K562 (cell line): ENCODE measurements around the gene ARL3. TPM values are rescaled to one million over a fixed set of nuclear protein-coding genes. Genes with fewer than 3 reads are reported as not detected.

Source experiments
- ATAC-seq: fragments of 200-7000 bp; cut with Tn5 transposase; 3 replicates; pipeline ENCODE4 v1.9.1; 2020; ENCODE audit warnings: moderate library complexity
- BruUV-seq: library from RNA; stranded (reverse); fragments of 400-500 nt; replicated peaks from 2 replicates; lab custom pipeline; 2021; lab: Mats Ljungman, UMichigan
- CTCF ChIA-PET: fragments of 300-600 bp; formaldehyde crosslinking; extraction: SDS; loops from one replicate; lab custom pipeline; 2021; ENCODE audit warnings: low intra/inter-chr PET ratio; lab: Yijun Ruan, JAX
- POLR2A ChIA-PET: fragments of 300-600, 350-650 bp; sonication (Branson Sonifier 250); formaldehyde crosslinking; extraction: SDS; loops from one replicate; lab custom pipeline; 2021; ENCODE audit warnings: antibody characterized with exemption, inconsistent platforms; lab: Yijun Ruan, JAX
- DNase-seq, 4 experiments: peaks; one replicate each; pipeline versions ENCODE4 v3.0.0 to v3.0.0-alpha.2; 2011 to 2018; ENCODE audit warnings: low spot score in 3 of 4, mixed read lengths in 3 of 4; ENCODE audit errors: extremely low read depth in 1 of 4
- FAIRE-seq: peaks from 2 replicates; lab custom pipeline; 2011; peaks lifted over from hg19 to GRCh38; lab: Jason Lieb, UNC
- H2AFZ ChIP-seq: 2 replicates; pipeline ENCODE4 v1.6.0; 2011; ENCODE audit warnings: low read depth, low read length, control low read depth, inconsistent platforms
- H3K27ac ChIP-seq: fragments of 200-600 bp; 3 replicates; pipeline ENCODE4 v1.8.0; 2011; ENCODE audit warnings: low read depth, mild to moderate bottlenecking, control low read depth, inconsistent platforms, low read length, moderate library complexity, mixed read lengths; ENCODE audit errors: extremely low read depth
- H3K27me3 ChIP-seq, 2 experiments: fragments of 300-600 bp in 1 of 2; 2 replicates in 1 of 2; 3 replicates in 1 of 2; pipeline versions ENCODE4 v1.6.0 to v1.8.0; 2011; ENCODE audit warnings: inconsistent platforms in 2 of 2, low read length in 2 of 2, mild to moderate bottlenecking in 1 of 2, mixed read lengths in 1 of 2, moderate library complexity in 1 of 2; ENCODE audit not compliant: control insufficient read depth in 2 of 2, insufficient read depth in 2 of 2
- H3K36me3 ChIP-seq: fragments of 300-600 bp; 3 replicates; pipeline ENCODE4 v1.8.0; 2011; ENCODE audit warnings: mild to moderate bottlenecking, low read length, inconsistent platforms; ENCODE audit not compliant: control insufficient read depth, insufficient read depth
- H3K4me1 ChIP-seq, 2 experiments: fragments of 200-600 bp in 1 of 2; replicated peaks in 1 of 2; 2 replicates in 1 of 2; 3 replicates in 1 of 2; pipeline versions ENCODE4 v1.5.1 to v1.8.0; 2011; ENCODE audit warnings: inconsistent platforms in 2 of 2, low read length in 2 of 2, mild to moderate bottlenecking in 1 of 2, mixed read lengths in 1 of 2, moderate library complexity in 1 of 2; ENCODE audit not compliant: control insufficient read depth in 2 of 2, insufficient read depth in 2 of 2
- H3K4me2 ChIP-seq: 2 replicates; pipeline ENCODE4 v1.6.1; 2011; ENCODE audit warnings: low read length, control low read depth, inconsistent platforms, mixed read lengths; ENCODE audit not compliant: insufficient read depth
- H3K4me3 ChIP-seq: fragments of 200-600 bp; sonication (generic), shearing (Covaris generic); 2 replicates; pipeline ENCODE4 v1.5.1; 2016; ENCODE audit warnings: control low read depth, inconsistent platforms
- H3K79me2 ChIP-seq: fragments of 200-600 bp; 3 replicates; pipeline ENCODE4 v1.8.0; 2011; ENCODE audit warnings: low read length, inconsistent platforms; ENCODE audit not compliant: control insufficient read depth, insufficient read depth
- H3K9ac ChIP-seq, 2 experiments: 2 replicates each; pipeline versions ENCODE4 v1.6.0 to v1.6.1; 2011; ENCODE audit warnings: low read depth in 2 of 2, low read length in 2 of 2, control low read depth in 1 of 2, inconsistent platforms in 1 of 2, mild to moderate bottlenecking in 1 of 2, mixed read lengths in 1 of 2; ENCODE audit not compliant: insufficient read depth in 1 of 2
- H3K9me1 ChIP-seq: one replicate; pipeline ENCODE4 v1.6.0; 2011; ENCODE audit warnings: inconsistent platforms, mild to moderate bottlenecking, low read length, moderate library complexity; ENCODE audit not compliant: control insufficient read depth, insufficient read depth
- H3K9me3 ChIP-seq: replicated peaks from 2 replicates; pipeline ENCODE4 v1.5.1; 2011; ENCODE audit warnings: low read depth, low read length, inconsistent platforms; ENCODE audit not compliant: control insufficient read depth, insufficient read depth
- H4K20me1 ChIP-seq: replicated peaks from 2 replicates; pipeline ENCODE4 v1.6.1; 2011; ENCODE audit warnings: low read length, inconsistent platforms, mixed read lengths; ENCODE audit not compliant: control insufficient read depth, insufficient read depth
- CREM ChIP-seq: IDR thresholded peaks from 2 replicates; pipeline ENCODE4 v1.6.1; 2014; ENCODE audit warnings: antibody characterized with exemption, low read depth
- NR2C1 ChIP-seq, 2 experiments: fragments of 450-650 bp; IDR thresholded peaks; 2 replicates each; pipeline ENCODE4 v1.6.1; 2017; ENCODE audit warnings: mild to moderate bottlenecking in 2 of 2, antibody characterized with exemption in 1 of 2, inconsistent platforms in 1 of 2, missing compliant biosample characterization in 1 of 2, missing genetic modification characterization in 1 of 2
- ZNF75A ChIP-seq: fragments of 450-650 bp; formaldehyde crosslinking; IDR thresholded peaks from 2 replicates; pipeline ENCODE4 v1.4.0; 2020; ENCODE audit warnings: mild to moderate bottlenecking
- WGBS: fragments of 100-300 bp; shearing (Covaris generic); methylation state at CpG from one replicate; pipeline ENCODE4 v1.1.6; 2016; ENCODE audit warnings: low coverage, mixed read lengths; ENCODE audit not compliant: insufficient coverage; ENCODE audit errors: missing lambda C conversion rate; 5-methylcytosine and 5-hydroxymethylcytosine counted together
- in situ Hi-C: fragments of 300-500 bp; cut with MboI; formaldehyde crosslinking; loops from 4 replicates; pipeline ENCODE4 v1.15.0; 2018; ENCODE audit warnings: inconsistent platforms, mixed read lengths
- intact Hi-C: fragments of 100-400 bp; cut with micrococcal nuclease; formaldehyde crosslinking; loops from 2 replicates; pipeline ENCODE4 v1.14.2; 2022
- polyA plus RNA-seq, 8 experiments: library from polyadenylated mRNA; depleted of rRNA in 4 of 8; stranded (reverse) in 5 of 8; unstranded in 3 of 8; fragments of >200 nt; fragmentation: Nextera tagmentation in 2 of 8; fragmentation: Illumina TruSeq in 1 of 8; extraction: Ambion mirVana in 2 of 8; extraction: Trizol in 1 of 8; gene quantifications; 2 replicates each; pipeline versions ENCODE4 v1.2.1 to v1.2.3, GENCODE V29; 2011 to 2014; ENCODE audit warnings: inconsistent platforms in 1 of 8, missing spikeins in 1 of 8
- total RNA-seq, 7 experiments: library from RNA; depleted of rRNA in 6 of 7; stranded (reverse); fragments of >200 nt in 6 of 7; fragmentation: Illumina TruSeq in 2 of 7; extraction: Trizol in 2 of 7; gene quantifications; 2 replicates each; pipeline versions ENCODE4 v1.2.1 to v1.2.3, GENCODE V29; 2011 to 2021; ENCODE audit warnings: low replicate concordance in 1 of 7
- TF ChIP-seq, protein P1 (sequence below): fragments of 250-450 bp; sonication (Bioruptor Pico); IDR thresholded peaks from 2 replicates; pipeline ENCODE4 v1.5.0; 2020; ENCODE audit warnings: mild to moderate bottlenecking, borderline replicate concordance
- TF ChIP-seq, protein P2 (sequence below): fragments of 200-800 bp; sonication (Bioruptor generic); IDR thresholded peaks from 2 replicates; pipeline ENCODE4 v1.6.1; 2017; ENCODE audit warnings: missing genetic modification characterization, missing compliant biosample characterization

The ARL3 gene
- total and polyA plus RNA-seq, 9 of the 15 experiments (the other 6 are each of a cell fraction or from before 2014, with no cell fraction given) = 2.9 to 8.9 (median 4.8) TPM

DNA sequence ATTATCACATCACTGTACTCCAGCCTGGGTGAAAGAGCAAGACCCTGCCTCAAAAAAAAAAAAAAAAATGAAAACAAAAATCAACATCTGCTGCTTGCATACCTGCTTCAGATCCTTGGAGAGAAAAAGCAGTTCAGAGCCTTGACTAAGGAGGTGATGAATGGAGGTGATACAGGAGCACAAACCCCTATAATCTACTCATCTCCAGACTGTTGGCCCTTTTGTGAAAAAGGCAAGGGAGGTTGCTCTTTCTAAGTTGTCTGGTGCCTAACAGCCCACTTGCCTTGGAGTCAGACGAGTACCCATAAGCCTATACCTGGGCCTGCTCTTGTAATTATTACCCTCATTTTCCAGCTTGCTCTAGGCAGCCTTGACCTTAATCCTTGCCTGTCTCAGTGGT lies 1.7 kb upstream of the ARL3 start:
- in situ Hi-C loops (no loop called here), intact Hi-C loops (no loop called here)
- Histone ChIP-seq H3K4me1 (peaks cover 12 to 20% of the 10 kb centered on the region in 2 experiments; a peak in 4 of 5 replicates), H2AFZ (no peak overlapping the region), H3K4me3 (no peak overlapping the region), H3K9ac (no peak overlapping the region; a peak in 1 of 4 replicates), H3K9me1 (no peaks in the 10 kb centered on the region), H3K4me2 (0 out of 2 replicates have a peak overlapping the region, but pooled peaks have one; percentile 87), H3K9me3 (no peaks in the 10 kb centered on the region), H4K20me1 (no peaks in the 10 kb centered on the region), H3K36me3 (peaks cover 24% of the 10 kb centered on the region), H3K27me3 (no peaks in the 10 kb centered on the region), H3K27ac (no peak overlapping the region; the same call in 2 of the 3 replicates), H3K79me2 (peaks cover 75% of the 10 kb centered on the region)
- TF ChIP-seq, protein P1, sequence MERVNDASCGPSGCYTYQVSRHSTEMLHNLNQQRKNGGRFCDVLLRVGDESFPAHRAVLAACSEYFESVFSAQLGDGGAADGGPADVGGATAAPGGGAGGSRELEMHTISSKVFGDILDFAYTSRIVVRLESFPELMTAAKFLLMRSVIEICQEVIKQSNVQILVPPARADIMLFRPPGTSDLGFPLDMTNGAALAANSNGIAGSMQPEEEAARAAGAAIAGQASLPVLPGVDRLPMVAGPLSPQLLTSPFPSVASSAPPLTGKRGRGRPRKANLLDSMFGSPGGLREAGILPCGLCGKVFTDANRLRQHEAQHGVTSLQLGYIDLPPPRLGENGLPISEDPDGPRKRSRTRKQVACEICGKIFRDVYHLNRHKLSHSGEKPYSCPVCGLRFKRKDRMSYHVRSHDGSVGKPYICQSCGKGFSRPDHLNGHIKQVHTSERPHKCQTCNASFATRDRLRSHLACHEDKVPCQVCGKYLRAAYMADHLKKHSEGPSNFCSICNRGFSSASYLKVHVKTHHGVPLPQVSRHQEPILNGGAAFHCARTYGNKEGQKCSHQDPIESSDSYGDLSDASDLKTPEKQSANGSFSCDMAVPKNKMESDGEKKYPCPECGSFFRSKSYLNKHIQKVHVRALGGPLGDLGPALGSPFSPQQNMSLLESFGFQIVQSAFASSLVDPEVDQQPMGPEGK (CRISPR knock-in tag) = no peak
- TF ChIP-seq ZNF75A (CRISPR knock-in tag) (no peak), NR2C1 (IDR thresholded peaks at IDR 0.05) (no peak), NR2C1 (tag; IDR thresholded peaks at IDR 0.05) (no peak), CREM (no peak)
- TF ChIP-seq, protein P2, sequence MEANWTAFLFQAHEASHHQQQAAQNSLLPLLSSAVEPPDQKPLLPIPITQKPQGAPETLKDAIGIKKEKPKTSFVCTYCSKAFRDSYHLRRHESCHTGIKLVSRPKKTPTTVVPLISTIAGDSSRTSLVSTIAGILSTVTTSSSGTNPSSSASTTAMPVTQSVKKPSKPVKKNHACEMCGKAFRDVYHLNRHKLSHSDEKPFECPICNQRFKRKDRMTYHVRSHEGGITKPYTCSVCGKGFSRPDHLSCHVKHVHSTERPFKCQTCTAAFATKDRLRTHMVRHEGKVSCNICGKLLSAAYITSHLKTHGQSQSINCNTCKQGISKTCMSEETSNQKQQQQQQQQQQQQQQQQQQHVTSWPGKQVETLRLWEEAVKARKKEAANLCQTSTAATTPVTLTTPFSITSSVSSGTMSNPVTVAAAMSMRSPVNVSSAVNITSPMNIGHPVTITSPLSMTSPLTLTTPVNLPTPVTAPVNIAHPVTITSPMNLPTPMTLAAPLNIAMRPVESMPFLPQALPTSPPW (CRISPR knock-in tag) = no peak
- no TSS peak for BruUV-seq
- DNase-seq (no peak), FAIRE-seq (no peak), ATAC-seq (no peak)
- WGBS = 45% methylated on average over 1 of the region's 1 CpG
- ChIA-PET POLR2A (no interaction called here), CTCF (no interaction called here)
